H9 (cell line): Measurements from ENCODE around the gene TNFAIP8L3. TPM values are rescaled to one million over a fixed set of nuclear protein-coding genes. Genes with fewer than 3 reads are reported as not detected.

Source experiments
- DNase-seq: peaks from one replicate; pipeline ENCODE4 v3.0.0-alpha.2; 2017
- H2AFZ ChIP-seq: one replicate; pipeline ENCODE4 v1.6.1; 2013; ENCODE audit warnings: mild to moderate bottlenecking, low read length, control low read depth, moderate library complexity
- H2AK5ac ChIP-seq: 2 replicates; pipeline ENCODE4 v1.6.1; 2013; ENCODE audit warnings: low read length, control low read depth, mixed read lengths; ENCODE audit not compliant: insufficient read length
- H2BK120ac ChIP-seq: one replicate; pipeline ENCODE4 v1.6.1; 2013; ENCODE audit warnings: low read depth, mild to moderate bottlenecking, low read length, control low read depth, inconsistent platforms; ENCODE audit not compliant: poor library complexity, severe bottlenecking
- H2BK12ac ChIP-seq: 2 replicates; pipeline ENCODE4 v1.6.1; 2013; ENCODE audit warnings: low read length, control low read depth, mixed read lengths, low read depth; ENCODE audit not compliant: insufficient read length
- H2BK15ac ChIP-seq: 2 replicates; pipeline ENCODE4 v1.6.1; 2013; ENCODE audit warnings: low read depth, low read length, control low read depth
- H2BK20ac ChIP-seq: one replicate; pipeline ENCODE4 v1.6.1; 2013; ENCODE audit warnings: low read depth, mild to moderate bottlenecking, low read length, control low read depth, inconsistent platforms; ENCODE audit not compliant: poor library complexity, severe bottlenecking
- H2BK5ac ChIP-seq: 2 replicates; pipeline ENCODE4 v1.6.1; 2013; ENCODE audit warnings: low read length, control low read depth, mixed read lengths; ENCODE audit not compliant: insufficient read length
- H3K14ac ChIP-seq: 2 replicates; pipeline ENCODE4 v1.6.1; 2013; ENCODE audit warnings: low read length, control low read depth; ENCODE audit not compliant: insufficient read depth
- H3K18ac ChIP-seq: 2 replicates; pipeline ENCODE4 v1.6.1; 2013; ENCODE audit warnings: low read depth, mild to moderate bottlenecking, mixed read lengths, low read length, control low read depth; ENCODE audit not compliant: insufficient read length
- H3K23ac ChIP-seq: 2 replicates; pipeline ENCODE4 v1.6.1; 2013; ENCODE audit warnings: low read length, control low read depth, mixed read lengths, low read depth; ENCODE audit not compliant: insufficient read length
- H3K23me2 ChIP-seq: 2 replicates; pipeline ENCODE4 v1.6.1; 2013; ENCODE audit warnings: low read depth, mild to moderate bottlenecking, mixed read lengths, low read length, control low read depth; ENCODE audit not compliant: insufficient read length, poor library complexity, severe bottlenecking
- H3K27ac ChIP-seq: 2 replicates; pipeline ENCODE4 v1.5.1; 2013; ENCODE audit warnings: low read length, control low read depth, mixed read lengths, low read depth; ENCODE audit not compliant: insufficient read length
- H3K27me3 ChIP-seq: 2 replicates; pipeline ENCODE4 v1.6.1; 2013; ENCODE audit warnings: low read length, control low read depth, inconsistent platforms; ENCODE audit not compliant: insufficient read depth
- H3K4ac ChIP-seq: 2 replicates; pipeline ENCODE4 v1.6.1; 2013; ENCODE audit warnings: low read depth, mild to moderate bottlenecking, control low read depth, inconsistent platforms, low read length, moderate library complexity
- H3K4me1 ChIP-seq: 2 replicates; pipeline ENCODE4 v1.6.1; 2013; ENCODE audit warnings: low read length, control low read depth, inconsistent platforms; ENCODE audit not compliant: insufficient read depth
- H3K4me2 ChIP-seq: 2 replicates; pipeline ENCODE4 v1.6.1; 2013; ENCODE audit warnings: low read length, control low read depth, mixed read lengths; ENCODE audit not compliant: insufficient read length, insufficient read depth
- H3K56ac ChIP-seq: 2 replicates; pipeline ENCODE4 v1.6.1; 2013; ENCODE audit warnings: low read depth, mild to moderate bottlenecking, mixed read lengths, low read length, control low read depth; ENCODE audit not compliant: insufficient read length
- H3K79me1 ChIP-seq: 2 replicates; pipeline ENCODE4 v1.6.1; 2013; ENCODE audit warnings: low read depth, mild to moderate bottlenecking, moderate library complexity, low read length, control low read depth, inconsistent platforms; ENCODE audit not compliant: insufficient read depth, poor library complexity, severe bottlenecking
- H3K79me2 ChIP-seq: 2 replicates; pipeline ENCODE4 v1.6.1; 2013; ENCODE audit warnings: low read length, control low read depth, inconsistent platforms; ENCODE audit not compliant: insufficient read depth
- H3K9ac ChIP-seq: 2 replicates; pipeline ENCODE4 v1.6.1; 2013; ENCODE audit warnings: low read length, control low read depth, mixed read lengths; ENCODE audit not compliant: insufficient read length; ENCODE audit errors: extremely low read depth
- H3K9me3 ChIP-seq: one replicate; pipeline ENCODE4 v1.6.1; 2013; ENCODE audit warnings: low read depth, low read length, inconsistent platforms; ENCODE audit not compliant: control insufficient read depth
- H3T11ph ChIP-seq: one replicate; pipeline ENCODE4 v1.6.1; 2013; ENCODE audit warnings: mild to moderate bottlenecking, low read length, control low read depth, inconsistent platforms
- H4K20me1 ChIP-seq: one replicate; pipeline ENCODE4 v1.6.1; 2013; ENCODE audit not compliant: control insufficient read depth, insufficient read length, insufficient read depth
- H4K5ac ChIP-seq: 2 replicates; pipeline ENCODE4 v1.6.1; 2013; ENCODE audit warnings: low read depth, mild to moderate bottlenecking, mixed read lengths, low read length, control low read depth; ENCODE audit not compliant: insufficient read length
- H4K8ac ChIP-seq: replicated peaks from 2 replicates; pipeline ENCODE4 v1.6.1; 2013; ENCODE audit warnings: low read length, control low read depth, mixed read lengths, low read depth; ENCODE audit not compliant: insufficient read length
- H4K91ac ChIP-seq: 2 replicates; pipeline ENCODE4 v1.6.1; 2013; ENCODE audit warnings: low read depth, mild to moderate bottlenecking, moderate library complexity, mixed read lengths, low read length, control low read depth; ENCODE audit not compliant: insufficient read length
- H3K27ac Mint-ChIP-seq, 3 experiments: 2 replicates in 2 of 3; 3 replicates in 1 of 3; pipeline ENCODE4 v1.8.0; 2020 to 2021; ENCODE audit warnings: mixed read lengths in 3 of 3, mild to moderate bottlenecking in 1 of 3, moderate library complexity in 1 of 3
- H3K27me3 Mint-ChIP-seq: 2 replicates; pipeline ENCODE4 v1.8.0; 2021; ENCODE audit warnings: low read depth, mild to moderate bottlenecking, moderate library complexity, mixed read lengths
- H3K36me3 Mint-ChIP-seq, 3 experiments: 2 replicates in 2 of 3; 3 replicates in 1 of 3; pipeline ENCODE4 v1.8.0; 2020 to 2021; ENCODE audit warnings: low read depth in 3 of 3, mixed read lengths in 3 of 3; ENCODE audit not compliant: insufficient read depth in 1 of 3
- H3K4me1 Mint-ChIP-seq, 2 experiments: 2 replicates each; pipeline ENCODE4 v1.8.0; 2020; ENCODE audit warnings: mixed read lengths in 2 of 2
- H3K4me3 Mint-ChIP-seq, 2 experiments: 2 replicates in 1 of 2; 3 replicates in 1 of 2; pipeline ENCODE4 v1.8.0; 2020 to 2021; ENCODE audit warnings: mild to moderate bottlenecking in 2 of 2, mixed read lengths in 2 of 2, moderate library complexity in 1 of 2
- H3K9me3 Mint-ChIP-seq, 2 experiments: 2 replicates in 1 of 2; 3 replicates in 1 of 2; pipeline ENCODE4 v1.8.0; 2020; ENCODE audit warnings: mild to moderate bottlenecking in 2 of 2, mixed read lengths in 2 of 2, moderate library complexity in 1 of 2
- CTCF ChIP-seq: fragments of 200-600 bp; sonication (generic); conservative IDR thresholded peaks from 3 replicates; pipeline ENCODE4 v1.8.0; 2021; ENCODE audit warnings: antibody characterized with exemption, mild to moderate bottlenecking
- WGBS: extraction: QIAGEN DNeasy Blood & Tissue Kit; methylation state at CpG from one replicate; pipeline ENCODE4 v1.1.7; 2013; ENCODE audit warnings: missing lambda C conversion rate, low lambda C conversion rate, mixed read lengths; ENCODE audit not compliant: insufficient read length; ENCODE audit errors: extremely low coverage; 5-methylcytosine and 5-hydroxymethylcytosine counted together
- total RNA-seq: library from RNA; stranded (reverse); gene quantifications from 2 replicates; pipeline ENCODE4 v1.2.1, GENCODE V29; 2021

TNFAIP8L3 gene
- total RNA-seq, 1 experiment from 2014 or later = 0.22 TPM

- H3K4me3 Mint-ChIP-seq = no peak overlapping the region
- no peak overlapping the region for H3K9ac ChIP-seq
- no peaks in the 10 kb centered on the region for H3K23me2 ChIP-seq
- H3K9me3 Mint-ChIP-seq = no peaks in the 10 kb centered on the region
- H3K4me2 ChIP-seq = no peak overlapping the region
- no peak overlapping the region for H2BK5ac ChIP-seq
- no peaks in the 10 kb centered on the region for H4K20me1 ChIP-seq
- H4K8ac ChIP-seq = no peak overlapping the region
- no peak for TF ChIP-seq CTCF
- H2AFZ ChIP-seq = no peak overlapping the region
- no peaks in the 10 kb centered on the region for H3K27me3 ChIP-seq
- no peak overlapping the region for H4K5ac ChIP-seq
- no peak overlapping the region for H2BK20ac ChIP-seq
- H3K36me3 Mint-ChIP-seq = no peaks in the 10 kb centered on the region
- no peak overlapping the region for H3K56ac ChIP-seq
- peaks cover 0 to 5% of the 10 kb centered on the region in 2 experiments; a peak in 1 of 4 replicates for H3K4me1 Mint-ChIP-seq
- H2BK120ac ChIP-seq = no peak overlapping the region
- no peak overlapping the region for H3K27ac ChIP-seq
- peaks cover 3% of the 10 kb centered on the region for H3K27me3 Mint-ChIP-seq
- no peaks in the 10 kb centered on the region for H3K4me1 ChIP-seq
- H3K14ac ChIP-seq = no peak overlapping the region
- H3K27ac Mint-ChIP-seq = no peak overlapping the region
- H2BK12ac ChIP-seq = no peak overlapping the region
- DNase-seq = no peak
- H3K79me2 ChIP-seq = no peaks in the 10 kb centered on the region
- H3T11ph ChIP-seq = no peak overlapping the region
- H3K9me3 ChIP-seq = no peaks in the 10 kb centered on the region
- no CpG with 5 or more reads among the region's 7 CpGs for WGBS
- no peak overlapping the region for H3K23ac ChIP-seq
- H2BK15ac ChIP-seq = no peak overlapping the region
- H2AK5ac ChIP-seq = no peak overlapping the region
- H3K79me1 ChIP-seq = no peaks in the 10 kb centered on the region
- no peak overlapping the region for H4K91ac ChIP-seq
- no peak overlapping the region for H3K18ac ChIP-seq
- no peak overlapping the region for H3K4ac ChIP-seq
Measured at GRCh38 chr15:51133140-51133765, 38.5 kb upstream of the TNFAIP8L3 start.
